ENCODE data around the gene BEX4.
"Not testable (repeated sequence)": the region's sequence is repeated elsewhere in the genome, so short reads cannot be mapped to it uniquely, and the experiment has no call there.

The BEX4 gene, protein sequence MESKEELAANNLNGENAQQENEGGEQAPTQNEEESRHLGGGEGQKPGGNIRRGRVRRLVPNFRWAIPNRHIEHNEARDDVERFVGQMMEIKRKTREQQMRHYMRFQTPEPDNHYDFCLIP

GRCh38 chrX:103214870-103215424, at the start of gene BEX4:
BEX4 (plus strand) TSS chrX:103215108; CDS start chrX:103216154, 1,046 bp downstream.
- in situ Hi-C loops (cut with MboI; ENCODE audit: low sequenced_read_pairs): no loop called here

- in situ Hi-C loops (cut with MboI; ENCODE audit: low sequenced_read_pairs): loop anchor here (25.0 kb wide), 1 partner anchor 233 kb away; the partner anchor contains the start of gene RAB40AL
Measured at GRCh38 chrX:103170216-103170615, 44.7 kb upstream of the BEX4 start.

DNA sequence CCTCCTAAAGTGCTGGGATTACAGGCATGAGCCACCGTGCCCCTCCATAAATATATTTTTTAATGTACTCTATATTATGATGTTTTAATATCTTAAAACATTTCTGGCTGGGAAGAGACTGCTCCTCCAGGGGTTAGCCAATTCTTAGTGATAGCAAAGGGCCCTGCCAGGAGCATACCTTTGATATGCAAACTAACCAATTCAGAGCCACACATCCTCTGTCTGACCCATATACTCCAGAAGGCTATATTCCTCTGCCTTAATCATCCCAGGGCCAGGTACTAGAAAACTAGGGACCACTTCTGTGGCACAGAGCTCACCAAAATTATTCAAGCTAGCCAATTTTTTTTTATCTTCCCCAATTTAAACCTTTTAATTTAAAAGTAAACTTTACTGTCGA, 43.6 kb upstream of the BEX4 start:
- in situ Hi-C loops (cut with MboI; ENCODE audit: low sequenced_read_pairs): loop anchor here (25.0 kb wide), 1 partner anchor 234 kb away; the partner anchor contains the start of gene RAB40AL

GRCh38 chrX:103175256-103175655, 39.7 kb upstream of the BEX4 start:
- in situ Hi-C loops (cut with MboI; ENCODE audit: low sequenced_read_pairs): not testable (repeated sequence)

DNA sequence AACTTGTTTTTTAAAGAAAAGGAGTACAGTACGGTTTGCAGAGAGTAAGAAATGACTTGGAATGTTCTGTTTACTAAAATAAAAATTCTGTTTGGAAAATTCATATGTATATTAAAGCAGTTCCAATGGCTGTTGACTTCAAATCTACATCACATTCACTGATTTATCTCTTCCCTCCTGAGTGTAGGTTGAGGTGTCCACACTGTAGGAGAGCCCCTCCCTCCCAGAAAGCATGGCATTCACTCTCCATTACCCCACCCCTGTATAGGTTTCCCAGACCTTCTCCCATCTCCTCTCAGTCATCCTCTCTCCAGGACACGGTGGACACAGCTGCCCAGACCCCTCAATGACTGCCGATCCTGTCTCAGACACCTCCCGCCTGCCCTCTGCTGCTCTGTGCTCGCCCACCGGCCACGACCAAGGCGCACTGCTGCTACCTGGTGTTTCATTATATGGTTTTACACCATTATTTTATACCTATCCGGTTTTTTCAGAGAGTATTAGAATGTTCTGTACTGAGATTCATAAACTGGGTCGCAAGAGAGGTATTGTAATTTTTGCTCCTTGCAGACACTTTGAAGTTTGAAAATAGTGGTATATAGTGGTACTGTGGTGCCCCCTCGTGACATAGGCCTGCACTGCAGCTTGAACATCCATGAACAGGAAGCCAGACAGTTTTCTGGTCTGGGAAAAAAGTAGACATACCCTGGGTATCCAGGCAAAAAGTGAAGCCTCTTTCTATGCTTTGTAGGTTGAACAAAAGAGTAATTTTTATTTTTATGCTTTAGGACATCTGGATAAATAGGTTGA, 38.8 kb upstream of the BEX4 start:
- in situ Hi-C loops (cut with MboI; ENCODE audit: low sequenced_read_pairs): no loop called here

- in situ Hi-C loops (cut with MboI; ENCODE audit: low sequenced_read_pairs): no loop called here
Measured at GRCh38 chrX:103177556-103177955, 37.4 kb upstream of the BEX4 start.

- in situ Hi-C loops (cut with MboI; ENCODE audit: low sequenced_read_pairs): no loop called here
Measured at GRCh38 chrX:103183912-103184311, 31.0 kb upstream of the BEX4 start.

- in situ Hi-C loops (cut with MboI; ENCODE audit: low sequenced_read_pairs): no loop called here
Measured at GRCh38 chrX:103187953-103188475, 26.9 kb upstream of the BEX4 start.

DNA sequence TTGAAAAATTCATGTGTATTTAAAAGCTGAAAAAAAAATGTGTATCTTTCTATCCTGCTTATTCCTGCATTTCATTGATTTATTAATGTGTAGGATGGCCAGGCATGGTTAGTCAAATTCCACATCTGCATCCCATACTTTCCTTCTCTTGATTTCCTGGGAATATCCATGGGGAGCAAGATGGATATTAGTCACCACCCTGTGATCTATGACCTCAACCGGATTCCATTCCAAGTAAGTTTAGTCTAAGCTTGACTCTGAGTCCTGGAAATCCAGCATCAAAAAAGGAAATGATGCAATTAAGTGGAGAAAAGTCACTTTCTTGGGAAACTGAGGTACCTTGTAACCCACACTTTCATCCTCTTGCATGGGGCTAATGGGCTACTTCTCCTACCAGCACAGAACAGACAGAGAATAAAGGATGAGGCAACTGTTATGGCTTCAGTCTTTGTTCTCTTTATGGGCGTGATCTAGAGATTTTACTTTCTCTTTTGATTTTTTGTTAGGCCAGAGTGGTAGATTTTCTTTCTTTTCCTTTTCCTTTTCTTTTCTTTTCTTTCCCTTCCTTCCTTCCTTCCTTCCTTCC, 17.1 kb upstream of the BEX4 start:
- in situ Hi-C loops (cut with MboI; ENCODE audit: low sequenced_read_pairs): no loop called here

DNA sequence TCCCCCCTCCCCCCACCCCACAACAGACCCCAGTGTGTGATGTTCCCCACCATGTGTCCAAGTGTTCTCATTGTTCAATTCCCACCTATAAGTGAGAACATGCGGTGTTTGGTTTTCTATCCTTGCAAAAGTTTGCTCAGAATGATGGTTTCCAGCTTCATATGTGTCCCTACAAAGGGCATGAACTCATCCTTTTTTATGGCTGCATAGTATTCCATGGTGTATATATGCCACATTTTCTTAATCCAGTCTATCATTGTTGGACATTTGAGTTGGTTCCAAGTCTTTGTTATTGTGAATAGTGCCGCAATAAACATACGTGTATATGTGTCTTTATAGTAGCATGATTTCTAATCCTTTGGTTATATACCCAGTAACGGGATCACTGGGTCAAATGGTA, 16.2 kb upstream of the BEX4 start:
- in situ Hi-C loops (cut with MboI; ENCODE audit: low sequenced_read_pairs): not testable (repeated sequence)

DNA sequence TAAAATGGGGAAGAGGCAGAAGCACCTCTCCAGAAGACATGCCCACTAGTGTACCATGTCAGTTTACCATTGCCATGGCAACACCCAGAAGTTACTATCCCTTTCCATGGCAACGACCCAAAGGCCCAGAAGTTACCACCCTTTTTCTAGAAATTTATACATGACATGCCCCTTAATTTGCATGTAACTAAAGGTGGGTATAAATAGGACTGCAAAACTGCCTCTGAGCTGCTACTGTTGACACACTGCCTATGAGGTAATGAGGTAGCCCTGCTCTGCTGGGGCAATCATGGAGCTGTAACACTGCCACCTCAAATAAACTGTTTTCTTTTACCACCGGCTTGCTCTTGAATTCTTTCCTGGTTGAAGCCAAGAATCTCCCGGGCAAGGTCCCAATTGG, 13.9 kb upstream of the BEX4 start:
- in situ Hi-C loops (cut with MboI; ENCODE audit: low sequenced_read_pairs): no loop called here

- in situ Hi-C loops (cut with MboI; ENCODE audit: low sequenced_read_pairs): no loop called here
Measured at GRCh38 chrX:103210056-103210455, 4.9 kb upstream of the BEX4 start.

DNA sequence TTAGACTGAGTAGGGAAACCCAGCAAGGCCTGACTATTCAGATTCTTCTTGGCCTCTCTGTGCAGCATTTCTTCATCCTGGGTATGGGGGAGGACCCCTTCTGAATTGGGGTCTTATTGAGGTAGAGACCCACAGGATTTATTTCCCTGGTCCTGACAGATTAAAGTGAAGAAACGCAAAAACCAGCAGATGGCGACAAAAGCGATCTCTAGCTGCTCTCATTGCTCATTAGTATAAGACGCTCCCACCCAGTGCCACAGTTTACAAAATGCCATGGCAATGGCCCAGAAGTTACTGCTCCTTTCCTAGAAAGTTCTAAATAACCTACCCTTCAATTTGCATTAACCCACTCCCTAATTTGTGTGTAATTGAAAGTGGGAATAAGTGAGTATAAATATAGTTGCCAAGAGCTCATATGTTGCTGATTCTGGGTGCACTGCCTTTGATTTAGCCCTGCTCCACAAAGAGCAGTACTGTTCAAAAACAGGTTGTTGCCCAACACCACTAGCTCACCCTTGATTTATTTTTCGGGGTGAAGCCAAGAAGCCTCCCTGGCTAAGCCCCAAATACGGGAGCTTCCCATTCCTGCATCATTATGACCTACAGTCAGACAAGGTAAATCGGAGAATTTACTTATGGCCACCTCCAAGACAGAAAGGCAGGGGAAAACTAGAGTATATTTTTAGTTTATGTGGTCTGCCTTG, 3.7 kb upstream of the BEX4 start:
- in situ Hi-C loops (cut with MboI; ENCODE audit: low sequenced_read_pairs): no loop called here

DNA sequence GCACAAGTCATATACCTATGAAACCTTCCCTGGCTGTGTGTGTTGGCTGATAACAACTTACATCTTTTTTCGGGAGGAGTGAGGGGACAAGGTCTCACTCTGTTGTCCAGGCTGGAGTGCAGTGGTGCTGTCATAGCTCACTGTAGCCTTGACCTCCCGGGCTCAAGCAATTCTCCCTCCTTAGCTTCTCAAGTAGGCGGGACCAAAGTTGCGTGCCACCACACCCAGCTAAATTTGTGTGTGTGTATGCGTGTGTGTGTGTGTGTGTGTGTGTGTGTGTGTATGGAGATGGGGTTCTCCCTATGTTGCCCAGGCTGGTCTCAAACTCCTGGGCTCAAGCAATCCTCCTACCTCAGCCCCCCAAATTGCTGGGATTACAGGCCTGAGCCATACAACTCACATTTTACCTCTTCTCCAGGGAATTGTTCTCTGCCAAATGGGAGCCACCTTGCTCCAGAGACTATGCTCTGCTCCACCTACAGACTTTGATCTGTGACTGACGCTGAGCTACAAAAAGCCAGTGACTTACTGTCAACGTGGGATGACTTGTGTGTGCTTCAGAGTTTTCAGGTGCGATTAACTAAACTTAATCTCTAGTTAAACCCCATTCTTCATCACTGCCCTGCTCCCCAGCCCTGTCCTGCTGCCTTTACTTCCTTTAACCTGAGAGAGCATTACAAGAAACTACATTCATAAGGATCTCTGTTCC, 2.0 kb upstream of the BEX4 start:
- in situ Hi-C loops (cut with MboI; ENCODE audit: low sequenced_read_pairs): no loop called here

DNA sequence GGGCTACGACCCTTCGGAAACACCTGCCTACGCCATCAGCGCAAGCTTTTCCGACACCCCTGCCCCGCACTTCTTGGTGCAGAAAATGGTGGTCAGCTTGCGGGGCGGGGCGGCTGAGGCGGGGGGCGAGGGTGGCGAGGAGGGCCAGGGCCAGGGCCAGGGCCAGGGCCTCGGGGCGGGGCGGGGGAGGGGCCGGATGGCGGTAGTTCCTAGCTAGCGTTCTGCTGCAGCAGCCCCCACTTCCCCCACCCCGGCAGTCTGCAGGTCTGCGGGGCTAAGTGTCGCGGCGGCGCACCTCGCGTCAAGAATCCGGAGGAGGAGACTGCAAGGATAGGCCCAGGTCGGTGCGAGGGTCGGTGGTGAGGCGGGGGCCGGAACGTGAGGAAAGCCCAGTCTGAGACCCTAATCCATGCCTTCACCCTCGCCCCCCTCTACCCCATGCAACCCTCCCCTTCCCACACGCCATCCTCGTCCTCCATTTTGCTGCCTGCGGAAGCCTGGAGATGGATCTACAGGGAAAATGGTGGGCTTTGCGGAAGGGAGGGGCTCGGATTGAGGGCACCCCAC, 600 bp downstream of the BEX4 start:
- in situ Hi-C loops (cut with MboI; ENCODE audit: low sequenced_read_pairs): no loop called here

- in situ Hi-C loops (cut with MboI; ENCODE audit: low sequenced_read_pairs): no loop called here
Measured at GRCh38 chrX:103220511-103221323, 5.8 kb downstream of the BEX4 start.

DNA sequence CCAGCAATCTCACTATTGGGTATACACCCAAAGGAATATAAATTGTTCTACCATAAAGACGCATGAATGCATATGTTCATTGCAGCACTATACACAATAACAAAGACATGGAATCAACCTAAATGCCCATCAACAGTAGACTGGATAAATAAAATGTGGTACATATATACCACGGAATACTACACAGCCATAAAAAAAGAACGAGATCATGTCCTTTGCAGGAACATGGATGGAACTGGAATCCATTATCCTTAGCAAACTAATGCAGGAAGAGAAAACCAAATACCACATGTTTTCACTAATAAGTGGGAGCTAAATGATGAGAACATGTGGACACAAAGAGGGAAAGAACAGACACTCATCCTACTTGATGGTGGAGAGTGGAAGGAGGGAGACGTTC, 11.0 kb downstream of the BEX4 start:
- in situ Hi-C loops (cut with MboI; ENCODE audit: low sequenced_read_pairs): not testable (repeated sequence)

DNA sequence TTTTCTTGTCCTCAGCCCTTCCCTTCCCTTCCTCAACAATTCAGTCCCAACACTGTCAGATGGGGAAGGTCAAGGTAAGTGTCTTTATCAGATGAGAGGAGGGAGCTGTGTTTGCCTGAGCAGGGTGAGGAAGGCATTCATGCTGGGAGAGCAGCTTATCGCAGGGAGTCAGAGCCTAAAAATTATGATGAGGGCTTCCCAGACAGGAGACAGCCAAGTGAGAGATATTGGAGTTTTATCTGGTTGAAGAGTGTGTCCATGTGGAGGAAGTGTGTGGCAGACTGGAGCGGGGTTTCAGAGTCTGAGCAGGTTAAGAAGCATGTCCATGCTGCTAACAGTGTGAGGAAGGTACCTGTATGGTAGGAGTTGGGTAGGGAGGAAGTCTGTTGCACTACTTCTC, 18.4 kb downstream of the BEX4 start:
- in situ Hi-C loops (cut with MboI; ENCODE audit: low sequenced_read_pairs): no loop called here

DNA sequence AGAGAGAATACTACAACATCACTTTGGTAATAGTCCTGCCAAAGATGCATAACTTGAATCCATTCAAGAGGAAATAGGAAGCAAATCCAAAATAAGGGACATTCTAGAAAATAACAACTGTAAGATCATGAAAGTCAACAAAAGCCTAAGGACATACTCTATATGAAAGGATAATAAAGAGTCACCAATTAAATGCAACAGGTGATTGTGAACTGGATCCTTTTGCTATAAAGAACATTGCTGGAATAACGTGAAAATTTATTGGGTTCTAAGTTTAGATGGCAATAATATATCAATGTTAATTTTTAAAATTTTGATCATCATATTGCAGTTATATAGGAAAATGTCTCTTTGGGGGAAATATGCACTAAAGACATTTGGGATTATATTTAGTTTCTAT, 20.0 kb downstream of the BEX4 start:
- in situ Hi-C loops (cut with MboI; ENCODE audit: low sequenced_read_pairs): no loop called here
